Stimulated activated CD4-positive, alpha-beta T cell treated with anti-CD3 and anti-CD28 coated beads, Interleukin-15, amount 100 ng/mL, for 48 hours (primary cell): ENCODE measurements around the gene CITED1.
A peak's percentile ranks its signal among the peaks of the same experiment; 100 is the strongest.
"Not testable (repeated sequence)": the region's sequence is repeated elsewhere in the genome, so short reads cannot be mapped to it uniquely, and the experiment has no call there.

ENCODE experiments used
- DNase-seq, 2 donors: peaks; one replicate each; pipeline ENCODE4 v3.0.0-alpha.2; 2020; ENCODE audit warnings: low read depth in 2 of 2

The CITED1 gene

GRCh38 chrX:72305286-72306084 is at the start of gene CITED1:
CITED1 (minus strand) TSS chrX:72305914; CDS start chrX:72302869, 3,045 bp downstream.
- no peak for DNase-seq

GRCh38 chrX:72352786-72353185 is 47.1 kb upstream of the CITED1 start:
- DNase-seq, result no peak

- DNase-seq, result no peak
Observed at GRCh38 chrX:72351606-72352334, 46.1 kb upstream of the CITED1 start.

GRCh38 chrX:72349190-72349589 is 43.5 kb upstream of the CITED1 start:
- DNase-seq, result peak; percentile 1 to 2

- peak; percentile 7 to 10 for DNase-seq
Observed at GRCh38 chrX:72348247-72348979, 42.7 kb upstream of the CITED1 start.

- DNase-seq, result no peak
Observed at GRCh38 chrX:72347366-72347765, 41.7 kb upstream of the CITED1 start.

GRCh38 chrX:72346302-72346949 is 40.7 kb upstream of the CITED1 start:
- no peak for DNase-seq

GRCh38 chrX:72340626-72341025 is 34.9 kb upstream of the CITED1 start:
- no peak for DNase-seq

- DNase-seq, result no peak
Observed at GRCh38 chrX:72340041-72340440, 34.3 kb upstream of the CITED1 start.

GRCh38 chrX:72330131-72330530 is 24.4 kb upstream of the CITED1 start:
- no peak for DNase-seq

- no peak for DNase-seq
Observed at GRCh38 chrX:72326605-72327300, 21.0 kb upstream of the CITED1 start.

- DNase-seq, result not testable (repeated sequence)
Observed at GRCh38 chrX:72319651-72320050, 13.9 kb upstream of the CITED1 start.

GRCh38 chrX:72317139-72317538 is 11.4 kb upstream of the CITED1 start:
- DNase-seq, result no peak

GRCh38 chrX:72316408-72317110 is 10.8 kb upstream of the CITED1 start:
- DNase-seq, result no peak

- no peak for DNase-seq
Observed at GRCh38 chrX:72314881-72315280, 9.2 kb upstream of the CITED1 start.

GRCh38 chrX:72313707-72314641 is 8.3 kb upstream of the CITED1 start:
- DNase-seq, result no peak

GRCh38 chrX:72312311-72312940 is 6.7 kb upstream of the CITED1 start:
- no peak for DNase-seq

GRCh38 chrX:72309297-72310071 is 3.8 kb upstream of the CITED1 start:
- no peak for DNase-seq
